Nephron (organoid): ENCODE data around the gene GOLIM4.
A peak's percentile ranks its signal among the peaks of the same experiment; 100 is the strongest.
"Not testable (repeated sequence)": the region's sequence is repeated elsewhere in the genome, so short reads cannot be mapped to it uniquely, and the experiment has no call there.

Experiments
- H3K27ac Mint-ChIP-seq, 3 experiments: 2 replicates each; pipeline ENCODE4 v1.8.0; 2020; ENCODE audit warnings: mixed read lengths in 3 of 3, mild to moderate bottlenecking in 2 of 3, moderate library complexity in 1 of 3
- H3K27me3 Mint-ChIP-seq: 2 replicates; pipeline ENCODE4 v1.8.0; 2021; ENCODE audit warnings: low read depth, mild to moderate bottlenecking, moderate library complexity, mixed read lengths
- H3K36me3 Mint-ChIP-seq: 2 replicates; pipeline ENCODE4 v1.8.0; 2020; ENCODE audit warnings: low read depth, mixed read lengths
- H3K4me1 Mint-ChIP-seq: 2 replicates; pipeline ENCODE4 v1.8.0; 2020; ENCODE audit warnings: mixed read lengths
- H3K4me3 Mint-ChIP-seq, 3 experiments: 2 replicates each; pipeline ENCODE4 v1.8.0; 2020; ENCODE audit warnings: mild to moderate bottlenecking in 3 of 3, mixed read lengths in 3 of 3, moderate library complexity in 2 of 3
- H3K9me3 Mint-ChIP-seq: 2 replicates; pipeline ENCODE4 v1.8.0; 2020; ENCODE audit warnings: mixed read lengths
- TF ChIP-seq, protein P1 (sequence below), 3 experiments: fragments of 200-600 bp; sonication (generic); IDR thresholded peaks; one replicate each; pipeline ENCODE4 v1.5.0; 2021; ENCODE audit warnings: antibody characterized with exemption in 3 of 3; ENCODE audit not compliant: unreplicated experiment in 3 of 3

The GOLIM4 gene

DNA sequence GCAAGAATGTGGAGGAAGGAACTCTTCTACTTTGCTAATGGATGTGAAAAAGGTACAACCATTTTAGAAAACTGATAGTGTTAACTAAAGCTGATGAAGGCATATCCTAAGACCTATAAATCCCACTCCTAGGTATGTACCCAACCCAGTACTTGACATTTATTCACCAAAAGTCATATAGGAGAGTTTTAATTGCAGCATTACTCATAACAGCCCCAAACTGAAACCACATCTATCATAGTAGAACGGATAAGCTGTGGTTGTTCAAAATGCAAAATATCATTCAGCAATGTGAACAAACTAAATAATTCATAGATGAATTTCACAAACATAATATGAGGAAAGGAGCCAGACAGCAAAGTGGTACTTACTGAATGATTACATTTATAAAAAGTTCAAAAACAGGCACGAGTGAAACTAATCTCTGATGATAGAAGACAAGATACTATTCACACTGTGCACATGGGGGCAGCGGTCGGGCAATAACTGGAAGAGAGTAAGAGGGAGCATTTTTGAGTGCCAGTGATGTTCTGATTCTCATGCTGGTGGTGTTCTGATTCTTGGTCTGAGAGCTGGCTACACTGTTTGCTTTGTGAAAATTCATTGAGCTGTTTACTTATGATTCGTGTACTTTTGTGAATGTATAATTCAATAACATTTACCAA is 34.3 kb downstream of the GOLIM4 start:
- Mint-ChIP-seq H3K9me3 (peaks cover 9% of the 10 kb centered on the region), H3K36me3 (peaks cover 20% of the 10 kb centered on the region), H3K27me3 (no peaks in the 10 kb centered on the region), H3K4me3 (no peak overlapping the region), H3K4me1 (peaks cover 5% of the 10 kb centered on the region), H3K27ac (no peak overlapping the region)
- TF ChIP-seq, protein P1, sequence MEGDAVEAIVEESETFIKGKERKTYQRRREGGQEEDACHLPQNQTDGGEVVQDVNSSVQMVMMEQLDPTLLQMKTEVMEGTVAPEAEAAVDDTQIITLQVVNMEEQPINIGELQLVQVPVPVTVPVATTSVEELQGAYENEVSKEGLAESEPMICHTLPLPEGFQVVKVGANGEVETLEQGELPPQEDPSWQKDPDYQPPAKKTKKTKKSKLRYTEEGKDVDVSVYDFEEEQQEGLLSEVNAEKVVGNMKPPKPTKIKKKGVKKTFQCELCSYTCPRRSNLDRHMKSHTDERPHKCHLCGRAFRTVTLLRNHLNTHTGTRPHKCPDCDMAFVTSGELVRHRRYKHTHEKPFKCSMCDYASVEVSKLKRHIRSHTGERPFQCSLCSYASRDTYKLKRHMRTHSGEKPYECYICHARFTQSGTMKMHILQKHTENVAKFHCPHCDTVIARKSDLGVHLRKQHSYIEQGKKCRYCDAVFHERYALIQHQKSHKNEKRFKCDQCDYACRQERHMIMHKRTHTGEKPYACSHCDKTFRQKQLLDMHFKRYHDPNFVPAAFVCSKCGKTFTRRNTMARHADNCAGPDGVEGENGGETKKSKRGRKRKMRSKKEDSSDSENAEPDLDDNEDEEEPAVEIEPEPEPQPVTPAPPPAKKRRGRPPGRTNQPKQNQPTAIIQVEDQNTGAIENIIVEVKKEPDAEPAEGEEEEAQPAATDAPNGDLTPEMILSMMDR (IDR thresholded peaks at IDR 0.05; ENCODE audit: unreplicated experiment in 3 of 3): no peak

DNA sequence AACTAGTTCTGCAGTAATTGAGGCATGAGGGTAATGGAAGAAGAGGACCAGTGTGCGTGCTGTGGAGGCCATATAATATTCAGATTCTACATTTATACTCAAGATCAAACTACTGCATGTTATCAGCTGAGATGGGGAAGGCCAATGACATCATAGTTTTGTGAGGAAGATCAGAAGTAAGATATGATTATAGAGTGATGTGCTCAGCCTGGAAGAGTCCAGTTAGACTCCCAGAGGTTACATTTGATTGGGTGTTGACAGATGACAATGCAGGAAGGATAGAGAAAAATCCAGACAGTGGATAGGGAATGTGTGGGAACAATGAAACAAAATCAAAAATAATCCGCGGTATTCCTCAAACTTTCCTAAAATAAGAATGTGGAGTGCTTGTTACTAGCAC is 35.4 kb downstream of the GOLIM4 start:
- Mint-ChIP-seq H3K9me3 (peaks cover 13% of the 10 kb centered on the region), H3K4me3 (no peak overlapping the region), H3K27me3 (no peaks in the 10 kb centered on the region), H3K4me1 (peaks cover 5% of the 10 kb centered on the region), H3K27ac (no peak overlapping the region), H3K36me3 (peaks cover 28% of the 10 kb centered on the region)
- TF ChIP-seq, protein P1 (IDR thresholded peaks at IDR 0.05; ENCODE audit: unreplicated experiment in 3 of 3): no peak

DNA sequence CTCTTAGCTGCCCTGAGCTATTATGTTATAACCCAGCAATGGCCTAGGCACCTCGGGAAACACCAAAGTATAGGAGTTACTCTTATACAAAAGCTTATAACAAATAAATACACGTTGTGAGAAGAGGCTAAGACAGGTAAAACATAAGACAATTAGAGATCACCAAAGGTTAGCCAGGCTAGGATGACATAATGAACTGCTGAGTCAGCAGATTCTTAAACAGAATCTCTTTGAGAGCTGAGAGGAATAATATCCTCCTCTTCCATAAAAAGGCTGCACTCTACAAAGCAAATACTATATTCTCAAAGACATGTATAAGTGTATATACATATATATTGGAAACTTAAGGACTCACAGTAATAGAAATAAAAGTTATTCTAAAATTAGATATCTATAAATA is 37.2 kb downstream of the GOLIM4 start:
- H3K27me3 Mint-ChIP-seq: no peaks in the 10 kb centered on the region
- TF ChIP-seq, protein P1 (IDR thresholded peaks at IDR 0.05; ENCODE audit: unreplicated experiment in 3 of 3): no peak
- peaks cover 17% of the 10 kb centered on the region for H3K9me3 Mint-ChIP-seq
- no peak overlapping the region for H3K27ac Mint-ChIP-seq
- peaks cover 37% of the 10 kb centered on the region for H3K36me3 Mint-ChIP-seq
- no peak overlapping the region for H3K4me3 Mint-ChIP-seq
- peaks cover 10% of the 10 kb centered on the region for H3K4me1 Mint-ChIP-seq

DNA sequence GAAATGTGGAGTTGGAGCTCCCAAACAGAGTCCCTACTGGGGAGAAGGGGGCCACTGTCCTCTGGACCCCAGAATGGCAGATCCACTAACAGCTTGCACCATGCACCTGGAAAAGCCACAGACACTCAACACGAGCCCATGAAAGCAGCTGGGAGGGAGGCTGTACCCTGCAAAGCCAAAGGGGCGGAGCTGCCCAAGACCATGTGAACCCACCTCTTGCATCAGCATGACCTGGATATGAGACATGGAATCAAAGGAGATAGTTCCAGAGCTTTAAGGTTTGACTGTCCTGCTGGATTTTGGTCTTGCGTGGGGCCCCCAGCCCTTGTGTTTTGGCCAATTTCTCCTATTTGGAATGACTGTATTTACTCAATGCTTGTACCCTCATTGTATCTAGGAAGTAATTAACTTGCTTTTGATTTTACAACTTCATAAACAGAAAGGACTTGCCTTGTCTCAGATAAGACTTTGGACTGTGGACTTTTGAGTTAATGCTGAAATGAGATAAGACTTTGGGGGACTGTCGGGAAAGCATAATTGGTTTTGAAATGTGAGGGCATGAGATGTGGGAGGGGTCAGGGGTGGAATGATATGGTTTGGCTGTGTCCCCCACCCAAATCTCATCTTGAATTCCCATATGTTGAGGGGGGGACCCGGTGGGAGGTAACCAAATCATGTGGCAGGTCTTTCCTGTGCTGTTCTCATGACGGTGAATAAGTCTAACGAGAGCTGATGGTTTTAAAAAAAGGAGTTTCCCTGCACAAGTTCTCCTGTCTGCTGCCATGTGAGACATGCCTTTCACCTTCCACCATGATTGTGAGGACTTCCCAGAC is 39.1 kb downstream of the GOLIM4 start:
- H3K4me1 Mint-ChIP-seq: peaks cover 25% of the 10 kb centered on the region
- not testable (repeated sequence) for H3K4me3 Mint-ChIP-seq, H3K27me3 Mint-ChIP-seq, H3K27ac Mint-ChIP-seq
- peaks cover 17% of the 10 kb centered on the region for H3K9me3 Mint-ChIP-seq
- H3K36me3 Mint-ChIP-seq: peaks cover 37% of the 10 kb centered on the region

DNA sequence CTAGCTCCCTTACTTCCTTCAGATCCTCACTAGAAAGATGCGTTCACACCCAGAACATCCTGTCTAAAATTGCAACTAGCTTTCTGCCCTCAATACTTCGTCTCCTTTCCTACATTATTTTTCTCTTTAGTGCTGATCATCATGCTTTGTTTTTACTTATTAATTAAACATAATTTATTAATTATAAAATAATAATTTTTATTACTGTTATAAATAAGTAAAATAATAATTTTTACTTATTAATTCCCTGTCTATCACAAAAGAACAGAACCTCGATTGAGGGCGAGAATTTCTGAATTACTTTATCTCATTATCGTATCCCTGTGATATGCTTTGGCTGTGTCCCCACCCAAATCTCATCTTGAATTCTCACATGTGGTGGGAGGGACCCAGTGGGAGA is 41.3 kb downstream of the GOLIM4 start:
- peaks cover 14% of the 10 kb centered on the region for H3K9me3 Mint-ChIP-seq
- peaks cover 46% of the 10 kb centered on the region for H3K4me1 Mint-ChIP-seq
- no peaks in the 10 kb centered on the region for H3K27me3 Mint-ChIP-seq
- no peak overlapping the region for H3K4me3 Mint-ChIP-seq
- H3K27ac Mint-ChIP-seq: no peak overlapping the region
- peaks cover 32% of the 10 kb centered on the region for H3K36me3 Mint-ChIP-seq
- TF ChIP-seq, protein P1 (IDR thresholded peaks at IDR 0.05; ENCODE audit: unreplicated experiment in 3 of 3): no peak

DNA sequence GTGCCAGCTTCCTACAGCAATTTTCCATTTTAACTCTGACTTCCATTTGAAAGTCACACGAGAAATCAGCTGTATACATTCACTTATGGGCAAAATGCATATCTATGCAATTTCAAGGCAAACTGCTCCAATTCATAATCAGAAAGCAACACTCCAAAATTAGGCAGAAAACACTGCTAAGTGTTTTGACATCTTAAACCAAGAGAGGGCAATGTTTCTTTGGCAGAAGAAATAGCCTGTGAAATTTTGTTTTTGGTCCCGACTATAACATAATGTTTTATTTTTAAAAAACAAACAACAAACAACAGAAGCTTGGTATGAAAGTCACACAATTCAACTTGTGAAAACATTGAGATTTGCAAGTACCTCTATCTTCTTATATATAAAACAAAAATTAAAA is 42.6 kb downstream of the GOLIM4 start:
- H3K27me3 Mint-ChIP-seq: no peaks in the 10 kb centered on the region
- no peak overlapping the region for H3K4me3 Mint-ChIP-seq
- TF ChIP-seq, protein P1 (IDR thresholded peaks at IDR 0.05; ENCODE audit: unreplicated experiment in 3 of 3): no peak
- peak overlapping the region in 1 of 3 experiments; percentile 52 for H3K27ac Mint-ChIP-seq
- H3K36me3 Mint-ChIP-seq: peaks cover 32% of the 10 kb centered on the region
- H3K4me1 Mint-ChIP-seq: peaks cover 55% of the 10 kb centered on the region
- H3K9me3 Mint-ChIP-seq: peaks cover 14% of the 10 kb centered on the region
